Adrenal gland (tissue), 5 donors: ENCODE results near the gene SOBP.

Experiments used
- CTCF ChIP-seq, 6 experiments: fragments of 450-650 bp in 4 of 6; fragments of 200-600 bp in 2 of 6; sonication (generic) in 1 of 6; IDR thresholded peaks; 1 replicate in 5 of 6; 2 replicates in 1 of 6; pipeline versions ENCODE4 v1.5.1 to v1.8.0; 2016 to 2021; ENCODE audit warnings: antibody characterized with exemption in 6 of 6, mild to moderate bottlenecking in 2 of 6, moderate library complexity in 1 of 6
- POLR2A ChIP-seq, 2 donors: fragments of 450-650 bp; IDR thresholded peaks; one replicate each; pipeline ENCODE4 v1.6.1; 2017; ENCODE audit warnings: antibody characterized with exemption in 2 of 2, mild to moderate bottlenecking in 2 of 2, moderate library complexity in 1 of 2
- donor health status: DM: no; HTN: no; CAD: no.

GRCh38 chr6:107473660-107474059 lies 16.3 kb upstream of the SOBP start:
- TF ChIP-seq CTCF (IDR thresholded peaks at IDR 0.05) (no peak), POLR2A (IDR thresholded peaks at IDR 0.05) (no peak)
